ENCODE results near the gene OTULIN.

The OTULIN gene

GRCh38 chr5:14745753-14746152, 81.2 kb downstream of the OTULIN start:
- no peak for TF ChIP-seq CTCF (IDR thresholded peaks at IDR 0.05; ENCODE audit: low read depth, low read length)
- no peak overlapping the region for H3K4me3 ChIP-seq (ENCODE audit: low read depth, low read length)

GRCh38 chr5:14748180-14748900, 83.8 kb downstream of the OTULIN start:
- H3K4me3 ChIP-seq (ENCODE audit: low read depth, low read length): no peak overlapping the region
- TF ChIP-seq CTCF (IDR thresholded peaks at IDR 0.05; ENCODE audit: low read depth, low read length): no peak
